Small intestine (tissue), 7 donors: ENCODE data around the gene SLC6A7. TPM values are rescaled to one million over a fixed set of nuclear protein-coding genes. Genes with fewer than 3 reads are reported as not detected.

Experiments used
- DNase-seq, 2 donors: peaks; one replicate each; pipeline versions ENCODE4 v3.0.0 to v3.0.0-alpha.2; 2013
- FAIRE-seq: peaks from 2 replicates; lab custom pipeline; 2012; peaks lifted over from hg19 to GRCh38; lab: Jason Lieb, UNC
- H3K27ac ChIP-seq, 3 donors: one replicate each; pipeline ENCODE4 v1.5.1; 2013; ENCODE audit warnings: low read length in 2 of 3, mild to moderate bottlenecking in 2 of 3, control low read depth in 1 of 3, inconsistent platforms in 1 of 3, low read depth in 1 of 3, moderate library complexity in 1 of 3
- H3K27me3 ChIP-seq, 3 donors: one replicate each; pipeline ENCODE4 v1.6.1; 2013; ENCODE audit warnings: low read length in 3 of 3, inconsistent platforms in 1 of 3; ENCODE audit not compliant: control insufficient read depth in 3 of 3, insufficient read depth in 3 of 3
- H3K36me3 ChIP-seq, 3 donors: one replicate each; pipeline ENCODE4 v1.6.1; 2013; ENCODE audit warnings: low read length in 3 of 3, inconsistent platforms in 1 of 3, low read depth in 1 of 3, mild to moderate bottlenecking in 1 of 3, moderate library complexity in 1 of 3; ENCODE audit not compliant: control insufficient read depth in 3 of 3, insufficient read depth in 2 of 3
- H3K4me1 ChIP-seq, 3 donors: one replicate each; pipeline ENCODE4 v1.6.1; 2013; ENCODE audit warnings: low read length in 2 of 3, inconsistent platforms in 1 of 3, low read depth in 1 of 3, mild to moderate bottlenecking in 1 of 3, moderate library complexity in 1 of 3; ENCODE audit not compliant: control insufficient read depth in 3 of 3, insufficient read depth in 2 of 3
- H3K4me3 ChIP-seq, 3 donors: one replicate each; pipeline ENCODE4 v1.5.1; 2013; ENCODE audit warnings: low read length in 3 of 3, control low read depth in 1 of 3, inconsistent platforms in 1 of 3, low read depth in 1 of 3, mild to moderate bottlenecking in 1 of 3, moderate library complexity in 1 of 3
- H3K9me3 ChIP-seq, 2 donors: one replicate each; pipeline ENCODE4 v1.6.1; 2013; ENCODE audit warnings: low read depth in 1 of 2, low read length in 1 of 2; ENCODE audit not compliant: control insufficient read depth in 2 of 2, insufficient read depth in 1 of 2
- WGBS, 3 donors: extraction: QIAGEN DNeasy Blood & Tissue Kit; methylation state at CpG; one replicate each; pipeline ENCODE4 v1.1.7; 2013; 5-methylcytosine and 5-hydroxymethylcytosine counted together
- polyA plus RNA-seq, 4 donors: library from polyadenylated mRNA; stranded (reverse) in 3 of 4; unstranded in 1 of 4; fragments of 200-250 nt in 3 of 4; fragments of 120-200 nt in 1 of 4; gene quantifications; one replicate each; pipeline versions ENCODE4 v1.2.1 to v1.2.3, GENCODE V29; 2013
- donor health status: healthy with polysubstance abuse.
- donor health status: control.
- donor health status: control.
- donor health status: Bipolar disorder and iron deficiency.
- donor health status: healthy.

Gene SLC6A7
- polyA plus RNA-seq, 4 donors, result 0.81 to 7.1 (median 2.2) TPM

DNA sequence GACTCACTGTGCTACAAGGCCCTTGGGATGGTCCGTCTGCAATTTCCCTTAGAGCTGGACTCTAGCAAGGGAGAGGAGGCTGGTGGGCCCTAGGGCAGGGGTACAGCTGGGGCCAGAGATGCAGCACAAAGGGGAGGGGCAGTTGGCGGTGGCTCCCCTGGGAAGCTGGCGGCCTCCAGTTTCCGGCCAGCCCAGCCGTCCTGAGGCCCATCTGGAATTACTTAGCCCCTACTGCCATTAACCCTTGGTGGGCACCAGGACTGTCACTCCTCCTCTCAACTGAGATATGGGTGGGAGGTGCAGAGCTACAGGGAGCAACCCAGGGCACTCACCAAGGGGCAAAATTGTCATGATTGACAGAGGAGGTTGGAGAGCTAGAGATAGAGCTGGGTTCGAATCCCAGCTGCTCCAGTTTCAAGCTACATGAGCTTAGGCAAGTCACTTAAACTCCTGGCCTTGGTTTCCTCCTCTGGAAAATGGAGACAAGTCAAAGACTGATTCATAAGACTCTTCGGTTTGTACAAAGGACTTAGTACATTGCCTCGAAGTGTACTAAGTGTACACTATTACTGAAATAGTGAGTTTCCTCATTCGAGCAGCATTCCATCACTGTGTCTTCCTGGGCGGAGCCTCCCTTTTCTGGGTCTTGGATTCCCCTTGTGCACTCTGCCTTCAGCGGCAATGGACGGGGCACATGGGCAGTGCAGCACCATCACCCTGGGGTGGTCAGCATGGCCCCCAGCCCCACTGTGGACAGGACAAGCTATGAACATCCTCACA lies 31.5 kb upstream of the SLC6A7 start:
- no peaks in the 10 kb centered on the region for H3K9me3 ChIP-seq
- no peaks in the 10 kb centered on the region for H3K27me3 ChIP-seq
- H3K36me3 ChIP-seq, result no peaks in the 10 kb centered on the region
- H3K27ac ChIP-seq, result peak overlapping the region in 2 of 3 donors; percentile 19 to 49
- FAIRE-seq (no peak), DNase-seq (no peak)
- H3K4me3 ChIP-seq, result no peak overlapping the region
- WGBS, 3 donors, result 61 to 72% (median 65%) methylated on average over 12 of the region's 12 CpGs
- H3K4me1 ChIP-seq, result peaks cover 0 to 44% (median 3%) of the 10 kb centered on the region in 3 donors

DNA sequence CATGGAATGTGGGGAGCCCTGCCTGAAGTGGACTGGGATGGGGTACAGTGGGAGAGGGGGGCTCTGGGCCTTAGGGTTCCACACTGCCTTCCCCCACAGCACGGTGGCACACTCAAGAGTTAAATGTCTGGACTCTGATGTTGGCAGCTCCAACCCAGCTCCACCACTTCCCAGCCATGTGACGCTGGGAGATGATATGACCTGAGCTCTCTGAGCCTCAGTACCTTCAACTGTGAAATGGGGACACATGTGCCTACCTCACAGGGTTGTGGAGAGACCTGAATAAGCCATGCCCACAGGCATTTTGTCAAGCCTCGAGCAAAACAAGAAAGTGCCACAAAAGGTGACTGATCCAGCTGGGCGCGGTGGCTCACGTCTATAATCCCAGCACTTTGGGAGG lies 30.8 kb upstream of the SLC6A7 start:
- Histone ChIP-seq H3K9me3 (no peaks in the 10 kb centered on the region), H3K4me3 (no peak overlapping the region), H3K36me3 (no peaks in the 10 kb centered on the region), H3K27me3 (no peaks in the 10 kb centered on the region), H3K4me1 (peaks cover 2 to 51% (median 3%) of the 10 kb centered on the region in 3 donors), H3K27ac (peak overlapping the region in 1 of 3 donors; percentile 49)
- FAIRE-seq (no peak), DNase-seq (no peak)
- 66 to 71% (median 69%) methylated on average over 6 of the region's 6 CpGs for WGBS, 3 donors

DNA sequence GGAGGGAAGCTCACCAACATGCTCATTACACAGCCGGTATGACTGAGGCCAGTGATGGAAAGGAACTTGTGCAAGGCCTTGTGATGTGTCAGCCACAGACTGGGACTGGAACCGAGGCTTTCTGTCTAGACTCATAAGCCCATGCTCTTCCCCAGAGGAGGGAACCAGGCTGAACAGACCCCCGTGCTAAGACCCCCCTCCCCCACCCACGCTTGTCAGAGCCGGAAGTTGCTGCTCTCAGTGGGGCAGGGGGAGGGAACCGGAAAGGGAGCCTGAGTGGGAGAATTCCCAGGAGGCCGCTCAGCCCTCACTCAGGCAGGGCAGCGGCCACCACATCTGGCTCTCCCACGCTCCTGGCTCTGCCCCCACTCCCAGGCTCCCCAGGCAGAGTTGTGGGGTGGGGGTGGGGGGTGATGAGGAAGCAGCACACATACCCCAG lies 30.1 kb upstream of the SLC6A7 start:
- no peak for DNase-seq
- H3K27ac ChIP-seq, result peak overlapping the region in 2 of 3 donors; percentile 10 to 81
- H3K4me1 ChIP-seq, result peaks cover 2 to 54% (median 7%) of the 10 kb centered on the region in 3 donors
- no peaks in the 10 kb centered on the region for H3K27me3 ChIP-seq
- no peak for FAIRE-seq
- H3K36me3 ChIP-seq, result no peaks in the 10 kb centered on the region
- 51 to 86% (median 72%) methylated on average over 8 to 9 of the region's 9 CpGs for WGBS, 3 donors
- no peak overlapping the region for H3K4me3 ChIP-seq
- H3K9me3 ChIP-seq, result no peaks in the 10 kb centered on the region

DNA sequence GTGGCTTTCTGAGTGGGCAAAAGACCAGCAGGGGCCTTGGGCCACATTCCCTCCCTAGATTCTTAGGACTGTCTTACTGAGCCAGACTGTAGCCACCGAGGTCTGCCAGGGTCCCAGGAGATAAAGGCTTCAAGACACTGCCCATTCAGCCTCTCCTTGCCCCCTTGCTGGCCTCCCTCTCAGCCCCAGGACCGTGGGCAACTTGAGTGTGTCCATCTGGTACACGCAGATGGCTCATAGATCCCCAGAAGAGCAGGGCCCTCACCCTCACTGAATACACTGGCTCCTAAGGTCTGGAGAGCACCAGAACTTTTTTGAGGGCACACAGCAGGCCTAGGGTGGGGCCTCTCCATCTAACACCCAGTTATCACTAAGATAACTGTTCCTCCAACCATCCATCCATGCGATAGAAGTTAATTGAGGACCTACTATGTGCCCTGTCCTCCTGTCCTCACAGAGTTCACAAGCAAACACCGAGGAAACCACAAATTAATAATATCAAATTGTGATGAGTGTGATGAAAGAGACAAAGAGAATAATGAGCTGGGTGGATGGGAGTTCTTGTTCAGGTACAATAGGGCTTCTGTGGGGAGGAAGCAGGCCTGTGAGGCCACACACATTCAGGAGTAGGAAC lies 29.3 kb upstream of the SLC6A7 start:
- 51 to 67% (median 60%) methylated on average over 5 of the region's 5 CpGs for WGBS, 3 donors
- H3K27ac ChIP-seq, result peak overlapping the region in 2 of 3 donors; percentile 10 to 81
- no peak for FAIRE-seq

DNA sequence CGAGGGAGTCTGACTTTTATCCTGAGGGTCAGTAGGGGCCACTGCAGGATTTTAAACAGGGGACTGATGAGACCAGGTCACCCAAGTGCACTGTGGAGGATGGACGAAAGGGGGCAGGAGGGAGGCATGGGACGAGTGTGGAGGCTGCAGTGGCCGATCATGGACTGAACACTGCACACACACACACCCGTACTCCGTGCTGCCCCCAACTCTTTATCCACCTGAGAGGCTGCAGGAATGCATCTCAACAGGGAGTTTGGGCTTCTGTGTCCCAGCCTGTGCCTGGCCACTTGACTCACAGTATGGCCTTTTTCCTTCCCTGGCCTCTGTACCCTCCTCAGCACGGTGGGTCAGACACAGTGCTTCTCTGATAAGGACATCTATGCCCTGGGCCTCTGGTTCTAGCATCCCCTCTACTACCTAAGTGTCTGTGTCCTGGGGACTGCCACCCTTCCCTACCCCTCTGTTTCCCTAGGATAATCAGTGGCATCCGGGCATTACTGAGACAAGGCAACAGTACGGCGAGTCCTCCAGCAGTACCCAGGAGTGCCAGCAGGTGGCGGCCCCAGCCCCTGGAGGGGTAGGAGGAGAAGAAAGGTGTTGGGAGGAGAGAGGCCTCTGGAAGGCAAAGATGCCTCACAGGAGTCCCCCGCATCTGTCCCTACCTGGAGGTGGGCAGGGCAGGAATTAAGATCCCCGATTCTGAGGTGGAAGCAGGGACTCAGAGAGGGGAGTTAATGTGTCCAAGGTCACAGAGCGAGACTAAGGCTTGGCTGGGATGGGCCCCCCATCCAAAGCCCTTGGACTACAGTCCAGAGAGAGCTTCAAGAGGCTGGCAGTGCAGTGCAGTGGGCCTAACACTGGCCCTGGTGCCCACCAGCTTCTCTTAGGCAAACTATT lies 28.4 kb upstream of the SLC6A7 start:
- no peaks in the 10 kb centered on the region for H3K36me3 ChIP-seq
- WGBS, 3 donors, result 12 to 42% (median 31%) methylated on average over 14 of the region's 14 CpGs
- peak overlapping the region; percentile 77 to 95 (median 90) for H3K27ac ChIP-seq
- H3K27me3 ChIP-seq, result no peaks in the 10 kb centered on the region
- H3K4me3 ChIP-seq, result peak overlapping the region in 1 of 3 donors; percentile 13
- H3K9me3 ChIP-seq, result no peaks in the 10 kb centered on the region
- DNase-seq (peak; percentile 88 to 93), FAIRE-seq (no peak)
- H3K4me1 ChIP-seq, result peaks cover 2 to 62% (median 13%) of the 10 kb centered on the region in 3 donors

More for the DNA sequence above, 29.3 kb upstream of the SLC6A7 start:
- H3K4me3 ChIP-seq, result no peak overlapping the region
- no peaks in the 10 kb centered on the region for H3K36me3 ChIP-seq
- no peaks in the 10 kb centered on the region for H3K27me3 ChIP-seq
- H3K4me1 ChIP-seq, result peaks cover 2 to 60% (median 13%) of the 10 kb centered on the region in 3 donors
- no peaks in the 10 kb centered on the region for H3K9me3 ChIP-seq
- no peak for DNase-seq

DNA sequence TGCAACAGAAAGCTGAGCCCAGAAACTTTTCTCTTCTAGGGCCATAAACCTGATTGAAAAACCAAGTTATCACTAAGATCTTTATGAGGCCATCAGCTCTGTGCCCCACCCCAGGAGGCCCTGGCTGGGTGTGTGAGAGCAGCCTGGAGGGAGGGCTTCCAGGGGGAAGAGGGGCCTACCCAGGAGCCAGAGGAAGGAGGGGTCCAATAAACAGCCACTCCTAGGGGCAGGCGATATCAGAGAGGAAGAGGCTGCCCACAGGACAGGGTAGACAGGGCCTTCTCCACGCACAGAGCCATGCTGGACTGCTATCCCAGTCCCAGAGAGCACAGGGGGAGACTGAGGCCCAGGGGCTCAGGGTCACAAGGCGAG lies 27.7 kb upstream of the SLC6A7 start:
- FAIRE-seq, result no peak
- Histone ChIP-seq H3K36me3 (no peaks in the 10 kb centered on the region), H3K27me3 (no peaks in the 10 kb centered on the region), H3K9me3 (no peaks in the 10 kb centered on the region), H3K4me3 (peak overlapping the region in 1 of 3 donors; percentile 13), H3K4me1 (peaks cover 2 to 62% (median 13%) of the 10 kb centered on the region in 3 donors), H3K27ac (peak overlapping the region; percentile 90 to 95 (median 90))
- DNase-seq, result peak; percentile 93
- WGBS, 3 donors, result 29 to 59% (median 40%) methylated on average over 3 of the region's 3 CpGs

DNA sequence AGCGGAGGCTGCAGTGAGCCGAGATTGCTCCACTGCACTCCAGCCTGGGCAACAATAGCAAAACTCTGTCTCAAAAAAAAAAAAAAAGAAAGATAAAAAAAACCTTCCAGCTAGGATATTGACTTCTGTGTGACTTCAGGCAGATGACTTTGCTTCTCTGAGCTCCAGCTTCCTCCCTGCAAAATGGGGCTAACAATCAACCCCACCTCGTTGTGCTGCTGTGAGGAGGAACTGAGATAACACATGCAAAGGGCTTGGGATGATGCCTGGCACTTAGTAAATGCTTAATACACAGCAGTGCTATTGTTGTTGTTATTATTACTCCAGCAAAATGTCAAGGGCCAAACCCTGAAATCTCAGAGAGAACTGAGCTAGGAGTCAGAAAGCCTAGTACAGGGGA lies 26.8 kb upstream of the SLC6A7 start:
- WGBS, 3 donors, result 58 to 64% (median 60%) methylated on average over 3 of the region's 3 CpGs
- peak overlapping the region; percentile 70 to 95 (median 90) for H3K27ac ChIP-seq

More for the DNA sequence above, 26.8 kb upstream of the SLC6A7 start:
- H3K4me1 ChIP-seq, result peaks cover 2 to 62% (median 13%) of the 10 kb centered on the region in 3 donors
- FAIRE-seq (no peak), DNase-seq (no peak)
- no peaks in the 10 kb centered on the region for H3K9me3 ChIP-seq
- peaks cover 0 to 6% (median 0%) of the 10 kb centered on the region in 3 donors for H3K36me3 ChIP-seq
- H3K4me3 ChIP-seq, result no peak overlapping the region
- no peaks in the 10 kb centered on the region for H3K27me3 ChIP-seq
